ENCODE results near the gene CENPX.

The CENPX gene

GRCh38 chr17:82023447-82024241, 966 bp upstream of the CENPX start:
- Histone ChIP-seq H3K27ac (no peak overlapping the region), H3K9ac (peak overlapping the region; percentile 43)

GRCh38 chr17:82022981-82023446, 336 bp upstream of the CENPX start, which contains the start of gene LRRC45:
Gene LRRC45, plus strand, starts transcription at chr17:82023305. Its CDS starts 339 bp downstream, at chr17:82023644.
- H3K4me2 ChIP-seq (ENCODE audit: low read length) = peak within 1 kb of the TSS; percentile 95
- no peaks in the 10 kb centered on the region for H3K36me3 ChIP-seq (ENCODE audit: control insufficient read depth, insufficient read depth, low read length)
- no peaks in the 10 kb centered on the region for H3K27me3 ChIP-seq (ENCODE audit: control insufficient read depth, insufficient read depth, low read length)
- no peaks in the 10 kb centered on the region for H3K9me3 ChIP-seq (ENCODE audit: control insufficient read depth, low read length)
- H3K79me2 ChIP-seq = peaks cover 2% of the 10 kb centered on the region
- H3K4me3 ChIP-seq (ENCODE audit: low read depth, low read length) = peak within 1 kb of the TSS; percentile 78
- peak within 1 kb of the TSS; percentile 88 for H2AFZ ChIP-seq
- peak within 1 kb of the TSS; percentile 43 for H3K9ac ChIP-seq
- no peak for TF ChIP-seq CTCF (IDR thresholded peaks at IDR 0.05)
- H3K27ac ChIP-seq = peak within 1 kb of the TSS; percentile 24
- H3K4me1 ChIP-seq = peaks cover 16% of the 10 kb centered on the region

More at GRCh38 chr17:82023447-82024241, 966 bp upstream of the CENPX start:
- peak overlapping the region; percentile 88 for H2AFZ ChIP-seq
- H3K9me3 ChIP-seq (ENCODE audit: control insufficient read depth, low read length) = no peaks in the 10 kb centered on the region
- no peaks in the 10 kb centered on the region for H3K27me3 ChIP-seq (ENCODE audit: control insufficient read depth, insufficient read depth, low read length)
- peak overlapping the region; percentile 78 for H3K4me3 ChIP-seq (ENCODE audit: low read depth, low read length)
- no peak for TF ChIP-seq CTCF (IDR thresholded peaks at IDR 0.05)
- H3K79me2 ChIP-seq = peaks cover 2% of the 10 kb centered on the region
- H3K36me3 ChIP-seq (ENCODE audit: control insufficient read depth, insufficient read depth, low read length) = no peaks in the 10 kb centered on the region
- H3K4me2 ChIP-seq (ENCODE audit: low read length) = peak overlapping the region; percentile 95
- peaks cover 16% of the 10 kb centered on the region for H3K4me1 ChIP-seq

- Histone ChIP-seq H3K4me2 (ENCODE audit: low read length) (peak overlapping the region; percentile 58), H3K4me1 (peaks cover 16% of the 10 kb centered on the region), H3K27ac (no peak overlapping the region), H3K27me3 (ENCODE audit: control insufficient read depth, insufficient read depth, low read length) (no peaks in the 10 kb centered on the region), H3K4me3 (ENCODE audit: low read depth, low read length) (peak overlapping the region; percentile 78), H3K9ac (peak overlapping the region; percentile 21), H2AFZ (peak overlapping the region; percentile 85), H3K36me3 (ENCODE audit: control insufficient read depth, insufficient read depth, low read length) (no peaks in the 10 kb centered on the region), H3K9me3 (ENCODE audit: control insufficient read depth, low read length) (no peaks in the 10 kb centered on the region), H3K79me2 (peaks cover 2% of the 10 kb centered on the region)
- TF ChIP-seq CTCF (IDR thresholded peaks at IDR 0.05) = no peak
Observed at GRCh38 chr17:82021900-82022309, 773 bp downstream of the CENPX start.

GRCh38 chr17:82021107-82021899, 1.4 kb downstream of the CENPX start:
- no peak overlapping the region for H2AFZ ChIP-seq
- peak overlapping the region; percentile 78 for H3K4me3 ChIP-seq (ENCODE audit: low read depth, low read length)
- H3K79me2 ChIP-seq = peaks cover 2% of the 10 kb centered on the region
- no peak overlapping the region for H3K27ac ChIP-seq
- H3K27me3 ChIP-seq (ENCODE audit: control insufficient read depth, insufficient read depth, low read length) = no peaks in the 10 kb centered on the region
- H3K9ac ChIP-seq = no peak overlapping the region
- H3K4me1 ChIP-seq = peaks cover 16% of the 10 kb centered on the region
- peak; percentile 82 for TF ChIP-seq CTCF (IDR thresholded peaks at IDR 0.05)
- H3K36me3 ChIP-seq (ENCODE audit: control insufficient read depth, insufficient read depth, low read length) = no peaks in the 10 kb centered on the region
- peak overlapping the region; percentile 58 for H3K4me2 ChIP-seq (ENCODE audit: low read length)
- H3K9me3 ChIP-seq (ENCODE audit: control insufficient read depth, low read length) = no peaks in the 10 kb centered on the region
